CD4-positive, alpha-beta T cell treated with Interleukin-12 subunit alpha and Interleukin-12 subunit beta, for 1 hour (primary cell): ENCODE data around the gene CACNA1S.

Source experiments
- DNase-seq: peaks from one replicate; pipeline ENCODE4 v3.0.0-alpha.2; 2020

Gene CACNA1S

DNA sequence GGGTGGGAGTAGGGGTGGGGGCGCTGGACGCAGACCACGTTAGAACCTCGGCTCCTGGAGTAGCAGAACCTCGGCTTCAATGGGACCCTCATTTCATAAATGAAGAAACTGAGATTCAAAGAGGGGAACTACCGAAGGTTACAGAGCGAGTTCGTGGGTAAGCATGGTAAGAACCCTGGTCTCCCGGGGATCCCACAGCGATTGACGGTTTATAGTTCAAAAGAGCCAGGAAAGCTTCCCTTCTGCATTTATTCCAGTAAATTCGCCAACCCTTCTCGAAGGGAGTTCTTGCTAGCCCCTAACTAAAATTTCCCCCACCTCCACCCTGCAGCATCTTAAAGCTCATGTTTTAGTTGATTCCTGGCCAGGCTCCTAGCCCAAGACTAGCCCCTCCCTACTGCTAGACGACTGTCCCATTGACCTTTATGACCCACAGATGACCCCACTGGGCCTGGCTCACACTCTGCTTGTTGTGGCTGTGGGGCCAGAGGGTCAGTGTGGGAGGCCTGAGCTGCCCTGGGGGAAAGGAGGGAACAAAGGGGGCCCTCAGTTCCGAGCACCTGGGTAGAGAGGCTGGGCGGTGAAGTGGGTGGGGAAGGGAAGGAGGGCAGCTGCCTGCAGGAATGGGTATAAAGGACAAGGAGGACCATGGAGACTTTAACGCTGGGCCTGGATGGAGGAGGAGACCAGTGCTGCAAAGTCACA, 88.2 kb downstream of the CACNA1S start:
- no peak for DNase-seq

GRCh38 chr1:201023517-201023902, 88.7 kb downstream of the CACNA1S start, which contains the start of gene KIF21B:
Gene KIF21B, minus strand, starts transcription at chr1:201023714. Its CDS starts 331 bp downstream, at chr1:201023383.
- DNase-seq, result peak; percentile 93

DNA sequence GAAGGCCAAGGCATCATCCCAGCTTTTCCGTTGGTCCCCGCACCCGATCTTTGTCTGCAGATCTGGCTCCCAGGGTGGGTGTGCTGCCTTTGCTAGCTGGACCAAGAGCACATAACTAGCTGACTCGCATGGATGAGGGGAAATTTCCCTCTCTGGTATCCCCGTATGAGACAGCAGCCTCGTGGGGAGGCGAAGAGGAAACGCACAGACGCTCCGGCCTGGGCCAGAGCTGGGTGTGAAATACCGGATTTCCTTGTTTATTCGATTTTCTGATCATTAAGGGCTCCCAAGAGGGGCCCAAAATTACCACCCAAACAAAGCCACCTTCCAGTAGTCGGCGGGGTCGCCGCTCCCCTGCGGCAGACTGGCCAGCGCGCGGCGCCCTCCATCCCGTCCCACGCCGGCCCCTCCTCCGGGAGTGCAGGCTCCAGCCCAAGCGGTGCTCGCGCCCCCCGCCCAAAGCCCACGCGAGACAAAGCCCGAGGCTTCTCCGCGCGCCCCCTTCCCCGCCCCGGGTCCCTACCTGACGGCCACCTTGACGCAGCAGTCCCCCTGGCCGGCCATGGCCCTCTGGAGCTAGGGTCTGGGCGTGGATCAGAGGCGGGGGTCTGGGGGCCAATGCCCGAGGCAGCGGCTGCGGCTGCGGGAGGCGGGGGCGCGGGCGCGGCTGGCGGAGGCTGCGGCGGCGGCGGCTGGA, 89.3 kb downstream of the CACNA1S start:
- DNase-seq, result peak; percentile 44

DNA sequence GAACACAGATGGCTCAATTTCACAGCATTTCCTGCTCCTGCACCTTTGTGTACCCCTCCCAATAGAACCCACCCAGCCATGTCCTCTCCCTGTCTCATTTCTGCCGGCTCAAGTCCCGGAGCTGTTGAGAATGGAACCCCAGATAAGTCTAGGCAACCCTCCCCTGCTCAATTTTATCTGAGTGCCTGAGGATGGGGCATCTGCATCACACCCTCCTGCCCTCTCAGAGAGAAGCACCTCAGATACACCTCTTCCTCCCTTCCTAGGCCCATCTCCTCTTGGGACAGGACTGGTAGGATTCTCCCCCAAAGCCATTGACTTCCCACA, 89.8 kb downstream of the CACNA1S start:
- no peak for DNase-seq

DNA sequence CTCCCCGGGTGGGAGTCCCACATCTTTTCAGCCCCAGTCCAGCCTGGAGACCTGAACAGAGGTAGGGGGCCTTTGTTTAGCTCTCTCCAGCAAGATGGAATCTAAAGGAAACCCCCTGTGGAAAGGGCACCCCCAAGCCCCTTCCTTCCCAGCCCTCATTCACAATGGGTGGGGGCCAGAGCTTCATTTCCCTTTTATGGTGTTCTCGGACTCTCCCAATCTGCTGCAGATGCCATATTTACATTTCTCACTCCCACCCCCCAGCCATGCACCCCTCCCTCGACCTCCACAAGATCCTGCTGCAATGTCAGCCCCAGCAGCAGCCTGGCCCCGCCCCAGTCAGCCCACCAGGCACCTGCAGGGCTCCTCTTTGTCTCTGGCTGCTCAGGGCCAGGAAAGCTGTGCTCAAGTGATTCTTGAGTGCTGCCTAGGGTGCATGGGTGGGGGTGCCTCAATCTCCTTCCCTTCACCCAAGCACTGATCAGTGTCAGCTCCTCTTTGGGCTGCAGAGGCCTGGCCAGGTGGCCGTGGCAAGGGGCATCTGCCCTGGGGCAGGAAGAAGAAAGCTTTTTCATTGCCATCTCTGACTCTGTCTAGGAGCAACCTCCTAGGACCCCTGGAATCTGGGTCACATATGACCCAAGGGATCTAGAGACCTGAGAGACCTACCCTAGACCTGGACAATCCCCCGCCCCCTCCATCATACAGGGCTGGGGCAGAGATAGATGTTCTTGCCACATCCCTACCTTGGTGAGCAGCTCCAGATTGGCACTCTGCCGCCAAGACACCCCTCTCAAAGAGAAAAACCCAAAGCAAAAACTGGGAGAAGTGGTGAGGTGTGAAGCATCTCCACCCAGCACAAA, 90.4 kb downstream of the CACNA1S start:
- no peak for DNase-seq

DNA sequence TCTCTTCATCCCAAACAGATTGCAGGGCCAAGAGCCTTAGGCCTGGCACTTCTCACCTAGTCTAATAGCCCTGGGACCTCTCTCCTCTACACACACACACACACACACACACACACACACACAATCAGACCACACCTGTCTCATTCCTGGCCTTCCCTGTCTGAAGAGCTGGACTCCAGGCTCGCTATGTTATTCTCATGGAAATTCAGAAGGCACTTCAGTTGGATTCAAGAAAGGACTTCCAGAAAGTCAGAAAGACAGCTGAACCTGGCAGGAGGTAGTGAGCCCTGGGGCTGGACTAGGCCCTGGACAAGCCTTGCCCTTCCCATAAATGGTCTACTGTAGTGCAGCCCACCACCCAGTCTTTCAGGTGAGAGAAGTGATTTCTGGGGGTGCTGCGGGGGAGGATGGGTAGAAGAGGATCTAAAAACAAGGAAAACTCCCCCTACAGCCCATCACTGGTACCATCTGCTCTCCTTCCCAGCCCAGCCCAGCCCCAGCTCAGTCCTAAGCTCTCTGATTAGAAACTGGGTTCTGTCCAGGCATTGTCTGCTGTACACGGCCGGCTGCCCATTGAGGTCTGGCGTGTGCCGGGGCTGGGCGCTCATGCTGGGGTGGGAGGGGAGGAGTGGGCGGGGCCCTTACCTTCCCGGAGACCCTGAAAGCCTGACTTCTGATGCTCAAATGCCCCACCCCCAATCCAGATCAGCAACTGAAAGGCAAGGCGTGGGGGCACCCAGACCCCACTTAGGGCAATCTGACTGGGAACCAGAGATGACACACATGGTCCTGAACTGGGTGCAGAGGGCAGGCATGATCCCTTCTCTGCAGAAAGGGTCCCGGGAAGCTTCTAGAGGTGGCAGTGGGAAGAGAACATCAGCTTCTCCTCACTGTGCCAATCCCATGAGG, 91.3 kb downstream of the CACNA1S start:
- DNase-seq, result peak; percentile 49

- peak; percentile 51 for DNase-seq
These were observed 92.1 kb downstream of the CACNA1S start for GRCh38 chr1:201020040-201020591.

GRCh38 chr1:201019321-201019977, 92.8 kb downstream of the CACNA1S start:
- DNase-seq, result peak; percentile 90

GRCh38 chr1:201017828-201018163, 94.4 kb downstream of the CACNA1S start:
- no peak for DNase-seq

- no peak for DNase-seq
These were observed 95.0 kb downstream of the CACNA1S start for GRCh38 chr1:201016943-201017827.

DNA sequence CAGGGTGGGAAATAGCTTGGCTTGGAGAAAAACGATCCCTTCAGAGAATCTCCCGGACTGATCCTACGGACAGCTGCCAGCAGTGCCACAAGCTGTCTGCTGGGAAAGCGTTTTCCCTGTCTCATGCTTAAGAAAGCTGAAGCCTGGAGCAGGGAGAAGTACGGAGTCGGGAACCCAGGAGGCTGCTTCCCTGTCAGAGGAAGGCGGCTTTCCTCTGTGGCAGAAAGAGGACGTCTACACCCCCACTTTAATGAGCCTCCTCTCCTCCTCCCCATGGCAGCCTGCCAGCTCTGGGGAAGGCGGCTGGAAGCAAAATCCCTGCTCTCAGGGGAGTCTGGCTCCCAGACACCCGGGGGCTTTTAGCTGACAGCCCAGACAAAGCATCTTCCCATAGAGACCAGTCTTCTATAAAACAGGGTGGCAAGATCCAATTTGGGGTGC, 96.0 kb downstream of the CACNA1S start:
- no peak for DNase-seq

- peak; percentile 15 for DNase-seq
These were observed 96.6 kb downstream of the CACNA1S start for GRCh38 chr1:201015551-201016091.

GRCh38 chr1:201014816-201015200, 97.4 kb downstream of the CACNA1S start:
- DNase-seq, result no peak

GRCh38 chr1:201013991-201014815, 98.0 kb downstream of the CACNA1S start:
- no peak for DNase-seq

- DNase-seq, result peak; percentile 22
These were observed 99.2 kb downstream of the CACNA1S start for GRCh38 chr1:201013031-201013485.

DNA sequence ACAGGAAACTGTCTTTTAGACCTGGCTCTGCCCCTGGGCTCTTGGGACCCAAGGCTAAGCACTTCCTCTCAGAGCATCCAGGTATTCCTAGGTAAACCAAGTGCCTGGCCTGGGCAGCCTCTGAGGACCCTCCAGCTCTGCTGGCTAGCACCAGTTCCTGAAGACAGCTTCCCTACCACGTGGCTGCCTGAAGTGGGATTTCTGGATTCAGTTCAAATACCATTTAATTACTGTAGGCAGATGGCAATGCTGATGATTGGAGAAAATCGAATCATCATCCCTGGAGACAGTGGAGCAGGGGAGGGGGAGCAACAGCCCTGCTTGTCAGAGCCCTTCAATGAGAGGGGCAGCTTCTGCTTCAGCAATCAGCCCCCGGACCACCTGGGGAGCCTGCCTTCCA, 100.6 kb downstream of the CACNA1S start:
- no peak for DNase-seq

DNA sequence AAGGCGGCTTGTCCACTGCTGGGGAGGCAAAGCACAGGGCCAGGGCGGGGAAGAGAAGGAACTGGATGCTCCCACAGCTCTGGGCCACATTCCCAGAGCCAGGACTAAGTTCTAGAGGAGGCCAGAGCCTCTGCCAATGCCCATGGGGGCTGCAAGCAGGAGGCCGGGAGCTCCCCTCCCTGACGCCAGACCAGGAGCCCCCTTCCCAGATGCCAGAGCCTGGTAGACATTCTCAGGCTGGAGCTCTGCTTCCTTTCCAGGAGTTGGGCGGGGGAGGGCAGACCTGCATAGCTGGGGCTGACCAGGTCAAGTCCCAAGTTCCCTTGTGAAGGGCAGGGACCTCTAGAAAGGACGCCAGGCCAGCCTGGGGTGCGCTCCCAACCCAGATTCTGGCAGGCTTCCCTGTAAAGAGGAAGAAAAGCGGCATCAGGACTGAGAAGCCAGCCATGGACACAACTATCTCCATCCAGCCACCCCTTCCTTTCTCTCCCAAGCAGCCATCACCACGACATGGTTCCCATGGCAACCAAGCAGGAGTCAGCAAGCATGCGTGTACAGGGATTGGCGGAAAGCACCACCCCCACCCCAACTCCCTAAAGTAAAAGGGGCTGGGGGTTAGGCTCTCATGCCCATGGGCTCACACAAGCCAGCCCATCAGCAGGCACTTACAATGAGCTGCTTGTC, 102.1 kb downstream of the CACNA1S start:
- DNase-seq, result no peak

GRCh38 chr1:201008666-201009360, 103.4 kb downstream of the CACNA1S start:
- DNase-seq, result no peak
